Renal pelvis (tissue), 4 donors: ENCODE results near the gene TPRX1. TPM values are rescaled to one million over a fixed set of nuclear protein-coding genes. Genes with fewer than 3 reads are reported as not detected.
"Not testable (repeated sequence)": the region's sequence is repeated elsewhere in the genome, so short reads cannot be mapped to it uniquely, and the experiment has no call there.

Source experiments
- DNase-seq: peaks from one replicate; pipeline ENCODE4 v3.0.0-alpha.2; 2013
- polyA plus RNA-seq, 3 donors: library from polyadenylated mRNA; unstranded; fragments of 120-200 nt; gene quantifications; one replicate each; pipeline ENCODE4 v1.2.1, GENCODE V29; 2013; ENCODE audit not compliant: insufficient read length in 3 of 3

TPRX1 gene
- polyA plus RNA-seq, 3 donors: not detected

- no peak for DNase-seq
Observed at GRCh38 chr19:47767349-47767748, 37.0 kb downstream of the TPRX1 start.

- DNase-seq: no peak
Observed at GRCh38 chr19:47766670-47767069, 37.7 kb downstream of the TPRX1 start.

GRCh38 chr19:47766359-47766620 lies 38.1 kb downstream of the TPRX1 start:
- DNase-seq: no peak

- no peak for DNase-seq
Observed at GRCh38 chr19:47765523-47766358, 38.6 kb downstream of the TPRX1 start.

GRCh38 chr19:47764705-47765104 lies 39.6 kb downstream of the TPRX1 start:
- DNase-seq: not testable (repeated sequence)

GRCh38 chr19:47762615-47763308 lies 41.6 kb downstream of the TPRX1 start:
- DNase-seq: no peak

GRCh38 chr19:47762151-47762550 lies 42.2 kb downstream of the TPRX1 start:
- no peak for DNase-seq

GRCh38 chr19:47761566-47761965 lies 42.8 kb downstream of the TPRX1 start:
- DNase-seq: no peak

- DNase-seq: no peak
Observed at GRCh38 chr19:47760632-47760999, 43.7 kb downstream of the TPRX1 start.

GRCh38 chr19:47758443-47758804 lies 45.9 kb downstream of the TPRX1 start:
- DNase-seq: no peak

GRCh38 chr19:47757617-47758442 lies 46.5 kb downstream of the TPRX1 start:
- DNase-seq: no peak

GRCh38 chr19:47756953-47757608 lies 47.3 kb downstream of the TPRX1 start:
- no peak for DNase-seq

GRCh38 chr19:47756627-47756929 lies 47.8 kb downstream of the TPRX1 start:
- DNase-seq: no peak

GRCh38 chr19:47755762-47756626 lies 48.4 kb downstream of the TPRX1 start:
- DNase-seq: no peak

GRCh38 chr19:47755065-47755761 lies 49.1 kb downstream of the TPRX1 start:
- DNase-seq: no peak

GRCh38 chr19:47754206-47755064 lies 49.9 kb downstream of the TPRX1 start:
- DNase-seq: no peak

GRCh38 chr19:47752440-47753211 lies 51.7 kb downstream of the TPRX1 start:
- no peak for DNase-seq
